MCF 10A (cell line): ENCODE measurements around the gene PAQR4. TPM values are rescaled to one million over a fixed set of nuclear protein-coding genes. Genes with fewer than 3 reads are reported as not detected.

Experiments
- BruUV-seq: library from RNA; stranded (reverse); fragments of 400-500 nt; replicated peaks from 2 replicates; lab custom pipeline; 2021; lab: Mats Ljungman, UMichigan
- CTCF ChIA-PET: fragments of 300-600 bp; sonication (Branson Sonifier 250); formaldehyde crosslinking; extraction: SDS; loops from one replicate; lab custom pipeline; 2021; ENCODE audit warnings: antibody characterized with exemption, inconsistent platforms; lab: Yijun Ruan, JAX
- POLR2A ChIA-PET: fragments of 300-600, 350-650 bp; sonication (Branson Sonifier 250); formaldehyde crosslinking; extraction: SDS; loops from one replicate; lab custom pipeline; 2020; ENCODE audit warnings: antibody characterized with exemption, inconsistent platforms; lab: Yijun Ruan, JAX
- DNase-seq: peaks from one replicate; pipeline ENCODE4 v3.0.0-alpha.2; 2018; ENCODE audit not compliant: unreplicated experiment
- H3K27ac Mint-ChIP-seq: one replicate; pipeline ENCODE4 v1.8.0; 2022; ENCODE audit warnings: mild to moderate bottlenecking, low read depth, mixed read lengths; ENCODE audit not compliant: unreplicated experiment
- H3K27me3 Mint-ChIP-seq: one replicate; pipeline ENCODE4 v1.8.0; 2022; ENCODE audit warnings: mixed read lengths; ENCODE audit not compliant: insufficient read depth, unreplicated experiment
- H3K36me3 Mint-ChIP-seq: one replicate; pipeline ENCODE4 v1.8.0; 2022; ENCODE audit warnings: mild to moderate bottlenecking, moderate library complexity, mixed read lengths; ENCODE audit not compliant: insufficient read depth, unreplicated experiment
- H3K4me1 Mint-ChIP-seq: one replicate; pipeline ENCODE4 v1.8.0; 2022; ENCODE audit warnings: mixed read lengths; ENCODE audit not compliant: insufficient read depth, unreplicated experiment
- H3K4me3 Mint-ChIP-seq: one replicate; pipeline ENCODE4 v1.8.0; 2022; ENCODE audit warnings: mild to moderate bottlenecking, moderate library complexity, mixed read lengths; ENCODE audit not compliant: unreplicated experiment
- H3K9me3 Mint-ChIP-seq: one replicate; pipeline ENCODE4 v1.8.0; 2022; ENCODE audit warnings: mixed read lengths; ENCODE audit not compliant: unreplicated experiment
- intact Hi-C: fragments of 100-400 bp; cut with micrococcal nuclease; formaldehyde crosslinking; loops from 2 replicates; pipeline ENCODE4 v1.14.1; 2022
- total RNA-seq: library from RNA; stranded (reverse); gene quantifications from 2 replicates; pipeline ENCODE4 v1.2.3, GENCODE V29; 2022
- TF ChIP-seq, protein P1 (sequence below): fragments of 200-600 bp; IDR thresholded peaks from one replicate; pipeline ENCODE4 v1.8.0; 2022; ENCODE audit warnings: antibody characterized with exemption, mild to moderate bottlenecking; ENCODE audit not compliant: unreplicated experiment

The PAQR4 gene
- total RNA-seq, 1 experiment from 2014 or later = 7.9 TPM

DNA sequence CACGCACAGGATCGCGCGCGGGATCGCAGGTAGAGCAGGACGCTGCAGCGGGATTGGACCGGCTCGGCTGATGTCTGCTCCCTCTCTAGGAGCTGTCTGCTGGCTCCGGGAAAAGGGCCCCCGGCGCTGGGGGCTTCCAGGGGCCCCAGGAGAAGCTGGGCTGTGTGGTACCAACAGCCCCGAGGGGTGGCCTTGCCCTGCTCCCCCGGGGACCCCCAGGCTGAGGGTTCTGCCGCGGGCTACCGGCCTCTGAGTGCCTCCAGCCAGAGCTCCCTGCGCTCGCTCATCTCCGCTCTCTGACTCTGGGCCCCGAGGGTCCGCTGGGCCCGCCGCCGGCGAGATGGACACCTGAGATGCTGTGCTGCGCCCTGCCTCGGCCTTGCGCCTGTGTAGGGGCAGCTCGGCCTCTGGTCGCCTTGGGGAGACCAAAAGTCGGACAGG, 1.4 kb upstream of the PAQR4 start:
- H3K4me1 Mint-ChIP-seq = peaks cover 5% of the 10 kb centered on the region
- DNase-seq = no peak
- H3K27ac Mint-ChIP-seq = no peak overlapping the region
- ChIA-PET CTCF (no interaction called here), POLR2A (interaction anchor here (0.6 to 2.8 kb wide), 4 partner anchors 11 to 214 kb away, joined by 3 to 19 read pairs (median 4); partner anchors contain the start of gene PKMYT1)
- no peak overlapping the region for H3K4me3 Mint-ChIP-seq
- no peaks in the 10 kb centered on the region for H3K36me3 Mint-ChIP-seq
- no peaks in the 10 kb centered on the region for H3K27me3 Mint-ChIP-seq
- TF ChIP-seq, protein P1, sequence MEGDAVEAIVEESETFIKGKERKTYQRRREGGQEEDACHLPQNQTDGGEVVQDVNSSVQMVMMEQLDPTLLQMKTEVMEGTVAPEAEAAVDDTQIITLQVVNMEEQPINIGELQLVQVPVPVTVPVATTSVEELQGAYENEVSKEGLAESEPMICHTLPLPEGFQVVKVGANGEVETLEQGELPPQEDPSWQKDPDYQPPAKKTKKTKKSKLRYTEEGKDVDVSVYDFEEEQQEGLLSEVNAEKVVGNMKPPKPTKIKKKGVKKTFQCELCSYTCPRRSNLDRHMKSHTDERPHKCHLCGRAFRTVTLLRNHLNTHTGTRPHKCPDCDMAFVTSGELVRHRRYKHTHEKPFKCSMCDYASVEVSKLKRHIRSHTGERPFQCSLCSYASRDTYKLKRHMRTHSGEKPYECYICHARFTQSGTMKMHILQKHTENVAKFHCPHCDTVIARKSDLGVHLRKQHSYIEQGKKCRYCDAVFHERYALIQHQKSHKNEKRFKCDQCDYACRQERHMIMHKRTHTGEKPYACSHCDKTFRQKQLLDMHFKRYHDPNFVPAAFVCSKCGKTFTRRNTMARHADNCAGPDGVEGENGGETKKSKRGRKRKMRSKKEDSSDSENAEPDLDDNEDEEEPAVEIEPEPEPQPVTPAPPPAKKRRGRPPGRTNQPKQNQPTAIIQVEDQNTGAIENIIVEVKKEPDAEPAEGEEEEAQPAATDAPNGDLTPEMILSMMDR = no peak
- no peaks in the 10 kb centered on the region for H3K9me3 Mint-ChIP-seq
- intact Hi-C loops = no loop called here
- no TSS peak for BruUV-seq

DNA sequence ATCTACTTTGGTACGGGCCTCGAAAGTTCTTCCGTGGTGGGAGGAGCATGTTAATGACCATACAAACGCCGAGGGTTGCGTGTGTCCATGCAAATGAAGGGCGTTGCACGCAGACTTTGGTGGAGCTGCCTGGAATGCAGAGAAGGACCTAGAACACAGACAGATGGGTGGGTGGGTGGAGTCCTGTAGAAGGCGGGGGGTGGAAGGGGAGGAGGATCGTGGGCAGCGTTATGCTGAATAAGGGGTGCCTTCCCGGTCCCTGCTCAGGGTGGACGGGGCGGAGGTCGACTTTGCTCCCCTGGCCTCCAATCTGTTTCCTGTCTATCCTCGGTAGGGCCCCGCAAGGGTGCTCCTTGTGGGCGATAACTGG, 795 bp upstream of the PAQR4 start:
- ChIA-PET CTCF (no interaction called here), POLR2A (interaction anchor here (0.7 to 2.8 kb wide), 2 partner anchors 12 to 67 kb away, joined by 4 to 19 read pairs; partner anchors contain the start of gene PKMYT1)
- H3K4me3 Mint-ChIP-seq = peak overlapping the region; percentile 68
- intact Hi-C loops = no loop called here
- peak; percentile 43 for DNase-seq
- TF ChIP-seq, protein P1 = no peak
- H3K9me3 Mint-ChIP-seq = no peaks in the 10 kb centered on the region
- no peaks in the 10 kb centered on the region for H3K27me3 Mint-ChIP-seq
- no TSS peak for BruUV-seq
- peaks cover 5% of the 10 kb centered on the region for H3K4me1 Mint-ChIP-seq
- H3K27ac Mint-ChIP-seq = no peak overlapping the region
- H3K36me3 Mint-ChIP-seq = no peaks in the 10 kb centered on the region

DNA sequence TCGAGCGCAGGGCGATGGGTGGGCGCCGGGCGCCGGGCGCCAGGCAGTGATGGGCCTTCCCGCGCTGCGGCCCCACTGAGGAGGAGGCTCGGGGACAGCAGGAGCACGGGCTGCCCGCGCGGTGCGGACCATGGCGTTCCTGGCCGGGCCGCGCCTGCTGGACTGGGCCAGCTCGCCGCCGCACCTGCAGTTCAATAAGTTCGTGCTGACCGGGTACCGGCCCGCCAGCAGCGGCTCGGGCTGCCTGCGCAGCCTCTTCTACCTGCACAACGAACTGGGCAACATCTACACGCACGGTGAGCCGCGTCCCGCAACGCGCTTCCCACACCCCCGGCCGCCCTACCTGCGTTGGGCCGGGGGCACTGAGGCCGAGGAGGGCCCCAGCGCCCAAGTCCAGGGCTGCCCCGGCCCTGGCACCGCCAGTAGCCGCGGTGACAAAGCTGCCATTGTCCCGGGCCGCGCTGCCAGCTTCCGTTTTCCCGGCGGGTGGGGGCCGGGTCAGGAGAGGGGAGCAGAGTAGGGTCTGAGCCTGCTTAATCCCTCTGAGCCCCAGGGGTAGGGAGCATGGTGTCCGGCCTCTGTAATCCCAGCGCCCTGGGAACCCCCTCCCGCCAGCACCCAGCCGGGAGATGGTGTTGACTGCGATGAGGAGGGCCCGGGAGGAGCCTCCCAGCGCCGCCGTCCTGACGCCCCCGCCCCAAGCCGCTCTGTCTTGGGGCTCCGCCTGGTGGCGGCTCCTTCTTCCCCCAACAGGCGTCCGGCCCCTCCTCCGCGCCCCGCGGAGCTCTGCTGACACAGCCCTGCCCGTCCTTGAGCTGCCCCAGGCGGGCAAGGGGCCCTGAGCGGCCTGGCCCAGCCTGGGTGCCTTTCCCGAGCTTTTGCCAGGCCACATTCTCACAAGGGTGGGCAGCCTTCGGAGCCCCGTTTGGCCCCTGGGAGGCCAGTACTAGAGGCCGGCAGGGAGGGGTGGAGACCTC, 685 bp downstream of the PAQR4 start:
- CTCF ChIA-PET = interaction anchor here (0.6 to 0.9 kb wide), 7 partner anchors 13 to 1987 kb away, joined by 3 to 5 read pairs (median 3); no protein-coding TSS in a partner anchor
- TF ChIP-seq, protein P1 = peak; percentile 54
- Mint-ChIP-seq H3K4me3 (peak overlapping the region; percentile 68), H3K27me3 (no peaks in the 10 kb centered on the region), H3K27ac (no peak overlapping the region), H3K36me3 (no peaks in the 10 kb centered on the region), H3K4me1 (peaks cover 5% of the 10 kb centered on the region), H3K9me3 (no peaks in the 10 kb centered on the region)
- no TSS peak for BruUV-seq
- peak; percentile 73 for DNase-seq
- POLR2A ChIA-PET = interaction anchor here (0.6 to 2.8 kb wide), 11 partner anchors 11 to 1290 kb away, joined by 3 to 19 read pairs (median 3); partner anchors contain the start of genes FLYWCH1, PKMYT1 and TNFRSF12A
- intact Hi-C loops = loop anchor here (1.0 kb wide), 1 partner anchor 10 kb away; the partner anchor contains the start of gene PKMYT1

DNA sequence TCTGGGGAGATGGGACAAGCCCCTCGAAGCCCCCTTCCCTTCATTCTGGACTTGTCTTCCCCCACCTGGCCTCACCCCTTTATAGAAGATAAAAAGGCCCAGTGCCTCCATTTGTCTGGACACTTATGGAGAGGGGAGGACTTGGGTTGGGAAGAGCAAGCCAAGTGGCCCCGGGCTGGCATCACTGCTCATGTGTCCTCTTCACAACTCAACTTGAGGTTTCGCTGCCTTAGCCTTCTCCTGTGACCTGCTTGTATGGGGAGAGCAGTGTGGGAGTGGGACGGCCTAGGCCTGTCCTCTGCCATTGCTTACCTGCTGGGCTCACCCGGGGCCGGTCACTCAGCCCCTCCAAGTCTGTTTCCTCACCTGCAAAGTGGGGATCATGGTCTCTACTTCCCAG, 1.4 kb downstream of the PAQR4 start:
- intact Hi-C loops = no loop called here
- TF ChIP-seq, protein P1 = no peak
- H3K9me3 Mint-ChIP-seq = no peaks in the 10 kb centered on the region
- ChIA-PET POLR2A (interaction anchor here (0.6 to 2.8 kb wide), 6 partner anchors 10 to 1290 kb away, joined by 3 to 19 read pairs (median 4); partner anchors contain the start of genes FLYWCH1 and PKMYT1), CTCF (interaction anchor here (0.6 to 0.7 kb wide), 4 partner anchors 12 to 1987 kb away, joined by 3 read pairs; no protein-coding TSS in a partner anchor)
- no peak overlapping the region for H3K27ac Mint-ChIP-seq
- H3K27me3 Mint-ChIP-seq = no peaks in the 10 kb centered on the region
- no peaks in the 10 kb centered on the region for H3K36me3 Mint-ChIP-seq
- DNase-seq = no peak
- no TSS peak for BruUV-seq
- peaks cover 5% of the 10 kb centered on the region for H3K4me1 Mint-ChIP-seq
- peak overlapping the region; percentile 68 for H3K4me3 Mint-ChIP-seq
